Gastrocnemius medialis (tissue), 4 donors: Measurements from ENCODE around the gene GSTA4.

Source experiments
- POLR2A ChIP-seq, 2 donors: fragments of 450-650 bp; IDR thresholded peaks; one replicate each; pipeline ENCODE4 v1.6.1; 2017; ENCODE audit warnings: antibody characterized with exemption in 2 of 2, mild to moderate bottlenecking in 2 of 2, moderate library complexity in 2 of 2
- TF ChIP-seq, protein P1 (sequence below), 5 experiments: fragments of 450-650 bp in 3 of 5; fragments of 200-600 bp in 2 of 5; sonication (generic) in 2 of 5; IDR thresholded peaks in 4 of 5; conservative IDR thresholded peaks in 1 of 5; 1 replicate in 4 of 5; 2 replicates in 1 of 5; pipeline ENCODE4 v1.5.1; 2016 to 2019; ENCODE audit warnings: antibody characterized with exemption in 5 of 5, mild to moderate bottlenecking in 3 of 5, moderate library complexity in 3 of 5

DNA sequence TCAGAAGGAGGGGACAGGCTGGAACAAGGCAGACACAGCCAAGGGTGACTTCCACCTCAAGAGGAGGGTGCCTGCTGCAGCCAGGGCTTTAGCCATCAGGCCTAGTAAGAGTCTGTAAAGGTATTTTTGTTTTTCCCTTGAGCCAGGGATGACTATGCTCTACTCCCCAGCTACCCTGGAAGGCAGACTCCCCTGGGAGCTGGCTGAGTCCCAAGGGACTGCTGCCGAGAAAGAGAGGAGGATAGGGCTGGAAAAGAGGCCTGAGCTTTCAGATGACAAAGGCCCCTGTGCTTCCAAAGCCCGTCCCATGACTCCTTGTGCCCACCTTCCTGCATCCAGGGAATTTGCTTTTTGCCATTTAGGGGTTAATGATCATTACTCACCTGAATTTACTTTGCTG, 14.0 kb upstream of the GSTA4 start:
- TF ChIP-seq POLR2A (IDR thresholded peaks at IDR 0.05): no peak
- TF ChIP-seq, protein P1, sequence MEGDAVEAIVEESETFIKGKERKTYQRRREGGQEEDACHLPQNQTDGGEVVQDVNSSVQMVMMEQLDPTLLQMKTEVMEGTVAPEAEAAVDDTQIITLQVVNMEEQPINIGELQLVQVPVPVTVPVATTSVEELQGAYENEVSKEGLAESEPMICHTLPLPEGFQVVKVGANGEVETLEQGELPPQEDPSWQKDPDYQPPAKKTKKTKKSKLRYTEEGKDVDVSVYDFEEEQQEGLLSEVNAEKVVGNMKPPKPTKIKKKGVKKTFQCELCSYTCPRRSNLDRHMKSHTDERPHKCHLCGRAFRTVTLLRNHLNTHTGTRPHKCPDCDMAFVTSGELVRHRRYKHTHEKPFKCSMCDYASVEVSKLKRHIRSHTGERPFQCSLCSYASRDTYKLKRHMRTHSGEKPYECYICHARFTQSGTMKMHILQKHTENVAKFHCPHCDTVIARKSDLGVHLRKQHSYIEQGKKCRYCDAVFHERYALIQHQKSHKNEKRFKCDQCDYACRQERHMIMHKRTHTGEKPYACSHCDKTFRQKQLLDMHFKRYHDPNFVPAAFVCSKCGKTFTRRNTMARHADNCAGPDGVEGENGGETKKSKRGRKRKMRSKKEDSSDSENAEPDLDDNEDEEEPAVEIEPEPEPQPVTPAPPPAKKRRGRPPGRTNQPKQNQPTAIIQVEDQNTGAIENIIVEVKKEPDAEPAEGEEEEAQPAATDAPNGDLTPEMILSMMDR (IDR thresholded peaks at IDR 0.05 in 4 of 5, conservative IDR thresholded peaks at IDR 0.05 in 1 of 5): no peak
